GM12878 (cell line): Measurements from ENCODE around the gene NEO1. TPM values are rescaled to one million over a fixed set of nuclear protein-coding genes. Genes with fewer than 3 reads are reported as not detected.

Source experiments
- ATAC-seq: fragments of 200-7000 bp; cut with Tn5 transposase; 3 replicates; pipeline ENCODE4 v1.9.1; 2020; ENCODE audit warnings: mild to moderate bottlenecking, moderate library complexity
- BruUV-seq: library from RNA; stranded (reverse); fragments of 400-500 nt; replicated peaks from 2 replicates; lab custom pipeline; 2021; lab: Mats Ljungman, UMichigan
- CTCF ChIA-PET: fragments of 300-600 bp; sonication (Branson Sonifier 250); formaldehyde crosslinking; extraction: SDS; loops from one replicate; lab custom pipeline; 2021; ENCODE audit warnings: inconsistent platforms; lab: Yijun Ruan, JAX
- POLR2A ChIA-PET: fragments of 350-600 bp; formaldehyde crosslinking; extraction: SDS; loops from one replicate; lab custom pipeline; 2021; ENCODE audit warnings: inconsistent platforms; lab: Charles Lee
- RAD21 ChIA-PET: fragments of 300-600 bp; sonication (Branson Sonifier 250); formaldehyde crosslinking; loops from one replicate; lab custom pipeline; 2023; ENCODE audit warnings: antibody characterized with exemption; ENCODE audit not compliant: unreplicated experiment; lab: Charles Lee
- SMC1A ChIA-PET: fragments of 300-600 bp; sonication (Branson Sonifier 250); formaldehyde crosslinking; loops from one replicate; lab custom pipeline; 2023; ENCODE audit not compliant: unreplicated experiment, uncharacterized antibody; lab: Charles Lee
- DNase-seq: peaks from one replicate; pipeline ENCODE4 v3.0.0-alpha.2; 2011; ENCODE audit warnings: low read depth, low spot score
- FAIRE-seq: peaks from 3 replicates; lab custom pipeline; 2011; peaks lifted over from hg19 to GRCh38; lab: Jason Lieb, UNC
- H2AFZ ChIP-seq: 2 replicates; pipeline ENCODE4 v1.6.0; 2011; ENCODE audit warnings: low read depth, low read length, control low read depth; ENCODE audit not compliant: control insufficient read depth
- H3K27ac ChIP-seq: 2 replicates; pipeline ENCODE4 v1.5.1; 2011; ENCODE audit warnings: control low read depth; ENCODE audit not compliant: control insufficient read depth, insufficient read depth
- H3K27me3 ChIP-seq, 2 experiments: replicated peaks in 1 of 2; 2 replicates each; pipeline versions ENCODE4 v1.6.0 to v1.6.1; 2011; ENCODE audit warnings: low read length in 1 of 2; ENCODE audit not compliant: control insufficient read depth in 2 of 2, insufficient read depth in 2 of 2
- H3K36me3 ChIP-seq, 2 experiments: 2 replicates each; pipeline ENCODE4 v1.5.1; 2011; ENCODE audit warnings: low read length in 1 of 2; ENCODE audit not compliant: control insufficient read depth in 2 of 2, insufficient read depth in 2 of 2
- H3K4me1 ChIP-seq: 2 replicates; pipeline ENCODE4 v1.6.1; 2011; ENCODE audit warnings: mild to moderate bottlenecking, low read length, moderate library complexity, mixed read lengths; ENCODE audit not compliant: control insufficient read depth, insufficient read depth
- H3K4me2 ChIP-seq: 2 replicates; pipeline ENCODE4 v1.6.0; 2011; ENCODE audit warnings: control low read depth; ENCODE audit not compliant: control insufficient read depth, insufficient read depth
- H3K4me3 ChIP-seq: fragments of 200-600 bp; sonication (generic); 2 replicates; pipeline ENCODE4 v1.5.1; 2016
- H3K79me2 ChIP-seq: 2 replicates; pipeline ENCODE4 v1.6.0; 2011; ENCODE audit warnings: low read length; ENCODE audit not compliant: control insufficient read depth, insufficient read depth
- H3K9ac ChIP-seq: 2 replicates; pipeline ENCODE4 v1.8.0; 2011; ENCODE audit warnings: low read length, control low read depth, mixed read lengths; ENCODE audit not compliant: control insufficient read depth, insufficient read depth
- H3K9me3 ChIP-seq: replicated peaks from 3 replicates; pipeline ENCODE4 v1.5.1; 2011; ENCODE audit warnings: mild to moderate bottlenecking, low read length; ENCODE audit not compliant: control insufficient read depth, insufficient read depth
- H4K20me1 ChIP-seq: 2 replicates; pipeline ENCODE4 v1.6.0; 2011; ENCODE audit not compliant: control insufficient read depth, insufficient read depth
- BCL11A ChIP-seq: IDR thresholded peaks from 2 replicates; pipeline ENCODE4 v1.6.1; 2011; ENCODE audit warnings: low read depth, low read length
- CHD1 ChIP-seq: IDR thresholded peaks from 2 replicates; pipeline ENCODE4 v1.6.1; 2012; ENCODE audit warnings: low read depth, low read length, improper control_type of control experiment
- JUNB ChIP-seq: IDR thresholded peaks from 2 replicates; pipeline ENCODE4 v1.6.1; 2016; ENCODE audit warnings: antibody characterized with exemption, mild to moderate bottlenecking
- NR2C2 ChIP-seq: IDR thresholded peaks from 2 replicates; pipeline ENCODE4 v1.6.1; 2011; ENCODE audit warnings: borderline replicate concordance, low read depth; ENCODE audit not compliant: control insufficient read depth, insufficient read length
- YBX1 ChIP-seq: fragments of 450-650 bp; IDR thresholded peaks from 2 replicates; pipeline ENCODE4 v1.6.1; 2016; ENCODE audit warnings: antibody characterized with exemption
- ZNF274 ChIP-seq: IDR thresholded peaks from one replicate; pipeline ENCODE4 v1.8.0; 2011; ENCODE audit not compliant: insufficient read length, insufficient read depth
- WGBS: methylation state at CpG from one replicate; pipeline ENCODE4 v1.1.6; 2016; ENCODE audit warnings: low lambda C conversion rate; ENCODE audit not compliant: insufficient replicate concordance, insufficient coverage; ENCODE audit errors: missing lambda C conversion rate; 5-methylcytosine and 5-hydroxymethylcytosine counted together
- in situ Hi-C: fragments of 300-500 bp; cut with MboI; formaldehyde crosslinking; loops from 9 replicates; pipeline ENCODE4 v1.14.3; 2018; ENCODE audit warnings: mixed read lengths
- intact Hi-C: fragments of 100-400 bp; cut with micrococcal nuclease; formaldehyde crosslinking; loops from one replicate; pipeline ENCODE4 v1.14.2; 2022; ENCODE audit not compliant: unreplicated experiment
- polyA plus RNA-seq, 11 experiments: library from polyadenylated mRNA; depleted of rRNA in 4 of 11; unstranded in 6 of 11; stranded (reverse) in 5 of 11; fragments of >200 nt; fragmentation: Nextera tagmentation in 4 of 11; fragmentation: Illumina TruSeq in 1 of 11; extraction: Ambion mirVana in 4 of 11; extraction: Trizol in 1 of 11; gene quantifications; 1 replicate in 1 of 11; 2 replicates in 10 of 11; pipeline versions ENCODE4 v1.2.1 to v1.2.3, GENCODE V29; 2011 to 2016; ENCODE audit warnings: inconsistent platforms in 2 of 11, missing spikeins in 2 of 11, low read depth in 1 of 11
- total RNA-seq, 4 experiments: library from RNA; depleted of rRNA in 3 of 4; stranded (reverse); fragments of >200 nt in 3 of 4; fragmentation: Illumina TruSeq in 1 of 4; extraction: Trizol in 1 of 4; gene quantifications; 2 replicates each; pipeline versions ENCODE4 v1.2.1 to v1.2.3, GENCODE V29; 2013 to 2021
- TF ChIP-seq, protein P1 (sequence below): fragments of 450-650 bp; IDR thresholded peaks from 2 replicates; pipeline ENCODE4 v1.6.1; 2017; ENCODE audit warnings: low read depth, mild to moderate bottlenecking, moderate library complexity

NEO1 gene
- total and polyA plus RNA-seq, 10 of the 15 experiments (the other 5 are each of a cell fraction or from before 2014, with no cell fraction given), result 0.03 to 2.0 (median 0.32) TPM

- no peaks in the 10 kb centered on the region; a peak in 1 of 4 replicates for H3K27me3 ChIP-seq
- intact Hi-C loops, result no loop called here
- 0% methylated on average over 2 of the region's 2 CpGs for WGBS
- ATAC-seq (no peak), DNase-seq (no peak), FAIRE-seq (no peak)
- H3K4me2 ChIP-seq, result no peak overlapping the region
- no peaks in the 10 kb centered on the region for H4K20me1 ChIP-seq
- POLR2A ChIA-PET, result no interaction called here
- no peak overlapping the region for H2AFZ ChIP-seq
- no peak overlapping the region for H3K9ac ChIP-seq
- no TSS peak for BruUV-seq
- CTCF ChIA-PET, result interaction anchor here (1.3 to 2.1 kb wide), 2 partner anchors 10 to 12 kb away, joined by 5 to 10 read pairs; no protein-coding TSS in a partner anchor
- H3K27ac ChIP-seq, result no peak overlapping the region
- SMC1A ChIA-PET, result no interaction called here
- no peak overlapping the region for H3K4me3 ChIP-seq
- in situ Hi-C loops, result no loop called here
- H3K36me3 ChIP-seq, result no peaks in the 10 kb centered on the region
- no peaks in the 10 kb centered on the region for H3K4me1 ChIP-seq
- TF ChIP-seq ZNF274, result no peak
- TF ChIP-seq BCL11A, result no peak
- TF ChIP-seq CHD1, result no peak
- TF ChIP-seq, protein P1, sequence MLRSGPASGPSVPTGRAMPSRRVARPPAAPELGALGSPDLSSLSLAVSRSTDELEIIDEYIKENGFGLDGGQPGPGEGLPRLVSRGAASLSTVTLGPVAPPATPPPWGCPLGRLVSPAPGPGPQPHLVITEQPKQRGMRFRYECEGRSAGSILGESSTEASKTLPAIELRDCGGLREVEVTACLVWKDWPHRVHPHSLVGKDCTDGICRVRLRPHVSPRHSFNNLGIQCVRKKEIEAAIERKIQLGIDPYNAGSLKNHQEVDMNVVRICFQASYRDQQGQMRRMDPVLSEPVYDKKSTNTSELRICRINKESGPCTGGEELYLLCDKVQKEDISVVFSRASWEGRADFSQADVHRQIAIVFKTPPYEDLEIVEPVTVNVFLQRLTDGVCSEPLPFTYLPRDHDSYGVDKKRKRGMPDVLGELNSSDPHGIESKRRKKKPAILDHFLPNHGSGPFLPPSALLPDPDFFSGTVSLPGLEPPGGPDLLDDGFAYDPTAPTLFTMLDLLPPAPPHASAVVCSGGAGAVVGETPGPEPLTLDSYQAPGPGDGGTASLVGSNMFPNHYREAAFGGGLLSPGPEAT, result no peak
- TF ChIP-seq NR2C2, result no peak
- no peak for TF ChIP-seq JUNB
- TF ChIP-seq YBX1, result no peak
- TF ChIP-seq, all 136 proteins: peak for 0
- H3K79me2 ChIP-seq, result no peaks in the 10 kb centered on the region
- H3K9me3 ChIP-seq, result no peaks in the 10 kb centered on the region
- RAD21 ChIA-PET, result no interaction called here
These were observed 179.6 kb downstream of the NEO1 start for GRCh38 chr15:73231661-73232419.
